Activated T-cell treated with anti-CD3 and anti-CD28 coated beads for 48 hours (primary cell): ENCODE measurements around the gene FRMD4B.

Experiments used
- DNase-seq: peaks from one replicate; pipeline ENCODE4 v3.0.0-alpha.2; 2020; ENCODE audit warnings: low read depth

Gene FRMD4B

DNA sequence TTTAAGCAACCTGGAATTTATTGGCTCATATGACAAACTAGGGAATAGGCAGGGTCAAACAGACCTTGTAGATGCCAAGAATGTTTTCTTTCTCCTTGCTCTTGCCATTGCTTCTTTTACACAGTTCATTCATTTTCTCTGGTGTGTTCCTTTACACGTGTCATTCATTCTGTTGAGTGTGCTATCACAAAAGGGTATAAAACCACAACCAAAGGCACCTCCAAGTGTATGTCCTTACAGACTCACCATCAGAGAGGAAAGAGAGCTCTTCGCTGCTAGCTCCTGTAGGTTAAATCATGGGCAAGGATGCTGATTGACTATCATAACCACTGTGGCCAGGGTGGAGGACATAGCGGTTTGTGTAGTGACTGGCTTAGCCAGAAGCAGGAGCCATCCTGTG is 19.2 kb upstream of the FRMD4B start:
- DNase-seq: no peak

DNA sequence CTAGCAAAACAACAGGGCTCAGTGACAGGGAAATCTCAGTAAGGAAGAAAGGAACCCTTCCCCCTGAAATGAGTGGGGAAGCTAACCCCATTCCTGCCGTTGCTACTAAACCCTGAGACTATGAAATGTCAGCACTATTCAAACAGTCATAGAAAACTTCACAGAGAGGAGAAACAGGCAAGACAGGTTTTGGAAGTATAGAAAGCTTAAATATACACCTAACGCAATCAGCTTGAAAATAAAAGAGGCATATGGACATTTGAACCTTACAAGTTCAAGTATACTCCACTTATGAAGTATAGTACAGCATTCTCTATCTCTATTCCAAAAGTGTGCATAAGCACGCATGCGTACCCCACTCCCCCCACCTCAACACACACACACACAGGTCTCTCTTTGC is 17.6 kb upstream of the FRMD4B start:
- no peak for DNase-seq

DNA sequence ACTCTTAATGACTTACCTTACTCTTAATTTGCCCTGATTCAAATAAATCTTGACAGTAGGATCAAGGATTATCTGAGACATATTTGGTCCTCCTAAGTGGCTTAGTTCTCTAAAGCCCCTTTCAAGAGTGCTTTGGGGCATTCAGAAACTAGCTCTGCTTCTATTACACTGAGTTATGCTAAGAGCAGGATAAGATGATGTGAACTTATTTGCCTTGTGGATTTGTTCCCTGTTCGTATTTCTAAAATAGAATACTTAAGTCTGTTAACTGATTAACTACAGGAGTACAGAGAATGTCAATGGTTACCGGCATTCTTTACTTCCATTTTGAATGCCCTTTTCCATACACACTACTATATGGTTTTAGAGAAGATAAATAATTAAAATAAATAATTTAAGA is 14.8 kb upstream of the FRMD4B start:
- no peak for DNase-seq

DNA sequence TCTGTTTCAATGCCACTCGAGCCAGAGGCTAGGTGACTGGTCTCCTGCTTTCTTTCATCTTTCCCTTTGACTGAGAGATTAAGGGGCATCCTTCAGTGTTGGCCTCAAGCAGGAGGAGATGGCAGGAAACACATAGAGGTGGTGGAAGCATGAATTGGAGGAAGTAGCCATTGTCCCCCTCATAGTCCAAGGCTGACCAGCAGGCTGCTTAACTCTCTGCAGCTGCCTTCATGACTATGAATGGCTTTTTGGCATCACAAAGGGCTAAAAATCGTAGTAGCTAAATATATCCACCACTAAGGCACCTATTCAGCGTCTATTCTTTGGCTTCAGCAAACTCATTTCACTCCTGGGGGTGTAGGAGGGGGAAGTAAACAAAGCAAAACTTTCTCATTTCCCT is 7.0 kb upstream of the FRMD4B start:
- DNase-seq: no peak

DNA sequence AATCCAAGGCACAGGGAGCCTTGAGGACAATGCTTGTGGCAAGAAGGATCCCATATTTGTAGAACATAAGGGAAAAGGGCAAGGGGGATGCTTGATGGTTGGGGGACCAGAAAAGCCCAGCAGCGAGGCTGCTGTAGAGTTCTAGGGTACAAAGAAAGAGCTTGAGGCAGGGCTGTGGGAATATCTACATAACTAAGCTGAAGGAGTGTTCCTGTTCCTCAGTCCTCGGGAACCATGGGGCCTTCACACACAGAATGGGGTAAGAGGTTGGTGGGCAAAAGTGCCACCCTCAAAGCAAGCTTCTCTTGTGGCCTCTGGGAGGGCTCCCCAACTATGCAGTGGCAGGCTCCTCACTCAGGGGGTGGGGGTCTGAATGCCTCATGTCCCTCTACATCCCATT is 6.5 kb upstream of the FRMD4B start:
- DNase-seq: no peak

DNA sequence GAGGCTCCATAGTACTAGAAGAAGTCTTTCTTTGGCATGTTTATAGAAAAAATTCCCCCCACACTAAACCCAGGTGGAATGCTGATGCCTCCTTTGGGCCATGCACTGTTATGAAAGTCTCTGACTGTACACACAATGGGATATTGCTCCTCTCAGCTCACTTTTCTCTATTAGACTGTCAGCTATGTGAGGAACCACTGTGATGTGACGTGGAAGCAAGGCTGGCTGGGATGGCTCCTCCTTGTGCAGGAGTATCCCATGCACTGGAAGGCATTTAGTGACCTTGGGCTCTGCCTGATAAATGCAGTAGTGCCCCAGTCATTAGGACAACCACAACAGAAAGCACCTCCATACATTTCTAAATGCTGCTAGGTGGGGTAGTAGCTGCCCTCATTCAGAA is 5.7 kb upstream of the FRMD4B start:
- DNase-seq: no peak

DNA sequence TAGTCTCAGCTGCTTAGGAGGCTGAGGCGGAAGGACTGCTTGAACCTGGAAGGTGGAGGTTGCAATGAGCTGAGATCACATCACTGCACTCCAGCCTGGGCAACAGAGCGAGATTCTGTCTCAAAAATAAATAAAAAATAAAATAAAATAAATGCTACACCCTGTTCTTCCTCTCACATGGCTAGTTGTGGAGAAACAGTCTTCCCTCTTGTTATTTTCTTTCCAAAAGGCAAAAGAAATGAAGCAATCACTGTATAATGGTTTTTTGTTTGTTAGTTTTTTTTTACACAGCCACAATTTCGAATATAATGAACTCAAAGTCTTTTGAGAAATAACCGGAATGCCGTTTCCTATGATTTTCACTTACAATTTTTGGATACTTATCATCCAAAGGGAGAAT is 4.9 kb upstream of the FRMD4B start:
- no peak for DNase-seq

DNA sequence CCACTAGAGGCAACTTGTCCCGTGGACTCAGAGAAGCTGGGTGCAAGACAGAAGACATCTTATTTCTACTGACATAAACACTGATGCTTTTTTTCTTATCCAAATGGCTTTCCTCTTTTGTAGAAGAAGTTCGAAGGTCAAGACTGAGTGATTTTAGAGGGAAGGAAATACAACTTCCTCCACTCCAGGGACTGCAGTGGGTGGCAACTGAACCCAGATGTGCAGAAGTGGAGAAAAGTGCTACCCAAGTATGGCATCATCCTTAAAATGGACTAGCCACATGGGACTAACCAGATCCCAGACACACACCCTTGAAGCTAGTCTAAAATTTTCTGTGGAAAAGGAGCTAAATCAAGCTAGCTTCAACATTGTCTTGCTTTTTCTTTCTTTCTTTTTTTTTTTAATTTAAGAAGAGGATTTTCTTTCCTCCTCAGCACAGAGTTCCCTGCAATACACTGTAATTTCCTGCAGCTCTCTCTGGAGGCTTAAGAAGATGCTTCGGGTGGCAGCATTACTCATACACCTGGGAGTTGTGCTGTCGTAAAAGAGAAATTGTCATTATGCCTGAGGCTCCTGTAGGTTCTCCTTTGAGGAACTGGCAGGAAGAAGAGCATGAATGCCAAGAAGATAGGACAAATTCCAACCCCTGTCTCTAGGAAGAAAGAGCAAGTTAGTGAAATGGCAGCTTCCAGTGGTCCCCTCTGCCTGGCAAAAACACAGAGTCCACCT is 3.8 kb upstream of the FRMD4B start:
- no peak for DNase-seq

DNA sequence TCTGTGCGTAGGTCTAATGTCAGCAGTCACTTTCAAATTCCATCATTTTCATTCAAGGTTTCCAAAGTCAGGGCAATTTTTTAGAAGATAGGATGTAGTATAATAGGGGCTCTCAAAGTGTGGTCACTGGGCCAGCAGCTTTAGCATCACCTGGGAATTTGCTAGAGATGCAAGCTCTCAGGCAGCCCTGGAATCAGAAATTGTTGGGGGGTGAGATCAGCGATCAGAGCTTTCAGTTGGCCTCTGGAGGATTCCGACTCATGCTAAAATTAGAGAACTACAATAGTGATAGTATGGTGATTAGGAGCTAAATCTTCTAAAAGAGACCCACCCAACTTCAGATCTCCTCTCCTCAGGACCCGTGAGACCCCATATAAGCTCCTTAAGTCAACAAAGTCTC is 2.4 kb upstream of the FRMD4B start:
- no peak for DNase-seq

DNA sequence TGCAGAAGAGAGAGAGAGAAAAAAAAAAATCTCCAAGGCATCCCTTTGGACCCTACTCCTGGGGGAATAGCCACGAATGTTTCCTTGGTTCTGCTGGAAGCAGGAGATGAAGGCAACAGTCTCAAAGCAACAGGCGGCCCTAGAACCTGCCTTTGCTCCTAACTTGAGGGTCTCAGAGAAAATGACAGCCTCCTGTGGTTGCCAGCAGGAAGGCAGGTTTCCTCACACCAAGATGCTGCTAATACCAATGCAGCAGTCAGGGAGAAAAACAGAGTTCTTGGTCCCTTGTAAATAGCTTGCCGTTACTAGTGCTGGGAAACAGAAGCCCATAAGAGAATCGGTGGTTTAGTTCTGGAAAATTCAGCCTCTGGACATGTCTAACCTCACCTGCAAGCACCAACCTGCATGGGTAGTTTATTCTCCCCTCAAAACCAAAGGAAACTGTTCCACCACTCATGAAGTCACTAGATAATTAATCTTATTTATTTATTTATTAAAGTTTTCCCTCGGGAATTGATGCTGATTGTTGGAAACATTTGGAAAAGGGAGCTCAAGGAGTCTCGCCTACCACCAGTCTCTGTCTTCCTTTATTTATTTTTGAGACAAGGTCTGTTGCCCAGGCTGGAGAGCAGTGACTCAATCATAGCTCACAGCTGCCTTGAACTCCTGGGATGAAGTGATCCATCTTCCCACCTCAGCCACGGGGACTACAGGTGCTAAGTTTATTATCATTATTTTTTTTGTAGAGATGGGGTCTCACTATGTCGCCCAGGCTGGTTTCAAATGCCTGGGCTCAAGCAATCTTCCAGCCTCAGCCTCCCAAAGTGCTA is 883 bp upstream of the FRMD4B start:
- no peak for DNase-seq

DNA sequence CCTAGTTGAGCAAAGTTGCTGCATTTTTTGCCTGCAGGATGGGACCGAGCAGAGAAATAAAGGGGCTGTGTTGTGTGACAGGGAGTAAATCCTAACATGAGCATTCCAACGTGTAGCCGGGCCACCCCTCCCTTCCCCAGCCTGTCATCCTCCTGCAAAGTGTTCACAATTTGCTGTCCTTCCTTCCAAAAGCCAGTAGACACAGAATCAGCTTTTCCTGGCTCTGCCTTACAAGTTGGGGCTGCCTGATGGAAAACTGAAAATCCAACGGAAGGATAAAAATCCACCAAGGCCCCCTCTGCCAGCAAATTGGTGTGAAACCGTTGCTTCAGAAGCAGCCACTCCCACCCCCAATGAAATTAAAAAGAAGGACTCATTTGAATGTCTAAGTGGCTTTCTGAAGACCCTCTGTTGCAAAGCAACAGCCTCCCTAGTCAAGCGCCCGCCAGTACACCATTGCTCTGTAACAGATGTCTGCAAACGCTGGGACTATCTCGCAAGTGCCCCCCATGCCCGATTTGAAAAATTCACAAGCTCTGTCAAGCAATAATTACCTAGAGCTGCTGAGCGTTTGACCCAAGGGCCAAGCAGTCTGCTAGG is 665 bp downstream of the FRMD4B start:
- DNase-seq: no peak

DNA sequence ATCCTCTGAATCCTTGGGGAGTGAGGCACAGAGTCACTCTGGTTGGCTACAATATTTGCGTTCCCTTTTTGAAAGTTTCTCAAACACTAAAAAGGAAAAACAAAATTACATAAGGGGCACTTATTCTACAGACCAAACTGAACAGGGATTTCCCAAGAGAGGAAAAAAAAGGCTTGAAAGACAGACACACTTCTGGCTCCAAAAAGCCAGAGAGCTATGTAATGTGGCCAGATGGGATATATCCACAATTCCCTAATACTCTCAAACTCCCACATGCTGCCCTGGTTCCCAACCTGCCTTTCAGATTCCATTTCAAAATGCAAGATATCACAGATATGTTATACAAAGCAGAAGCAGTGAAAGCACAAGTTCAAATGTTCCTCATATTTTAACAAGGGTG is 1.6 kb downstream of the FRMD4B start:
- no peak for DNase-seq

DNA sequence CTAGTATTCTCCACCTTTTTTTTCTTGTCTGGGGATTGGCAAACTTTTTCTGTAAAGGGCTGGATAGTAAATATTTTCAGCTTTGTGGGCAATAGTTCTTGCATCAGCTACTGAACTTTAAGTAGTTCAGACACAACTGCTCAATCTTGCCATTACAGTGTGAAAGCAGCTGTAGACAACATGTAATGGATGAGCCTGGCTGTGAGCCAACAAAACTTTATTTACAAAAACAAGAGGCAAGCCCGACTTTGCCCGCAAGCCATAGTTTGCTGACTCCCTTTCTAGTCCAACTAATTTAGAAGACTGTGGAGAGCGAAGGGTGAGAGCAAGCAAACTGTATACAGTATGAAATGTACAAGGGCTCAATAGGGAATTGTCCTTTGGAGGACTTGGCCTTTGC is 6.2 kb downstream of the FRMD4B start:
- no peak for DNase-seq

DNA sequence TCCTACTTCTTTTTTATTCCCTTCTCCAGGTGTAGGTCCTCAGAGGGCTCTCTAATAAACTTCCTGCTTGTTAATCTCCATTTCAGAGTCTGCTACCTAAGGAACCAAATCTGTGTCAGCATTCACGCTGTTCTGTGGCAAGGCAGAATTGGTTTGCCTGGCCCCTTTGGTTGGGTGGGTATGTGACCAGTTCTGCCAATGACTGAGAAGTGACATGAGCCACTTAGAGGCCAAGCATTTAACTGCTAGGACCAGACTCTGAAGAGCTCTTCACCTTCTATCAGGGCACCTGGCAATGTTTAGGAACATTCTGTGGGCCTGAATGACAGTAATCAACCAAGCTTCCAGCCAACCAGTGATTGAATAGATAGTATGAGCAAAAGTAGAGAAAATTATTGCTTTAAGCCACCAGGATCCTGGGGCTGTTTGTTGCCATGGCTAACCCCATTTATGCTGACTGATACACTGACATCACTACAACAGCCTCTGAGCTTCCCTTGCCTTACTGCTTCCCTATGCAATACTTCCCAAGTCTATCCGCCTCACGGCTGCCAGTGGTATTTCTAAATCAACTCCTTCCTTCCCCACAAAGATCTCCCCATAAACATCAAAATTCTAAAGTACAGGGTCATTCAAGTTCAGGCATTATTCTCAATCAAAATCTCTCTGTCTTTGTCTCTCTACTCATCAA is 7.6 kb downstream of the FRMD4B start:
- no peak for DNase-seq

DNA sequence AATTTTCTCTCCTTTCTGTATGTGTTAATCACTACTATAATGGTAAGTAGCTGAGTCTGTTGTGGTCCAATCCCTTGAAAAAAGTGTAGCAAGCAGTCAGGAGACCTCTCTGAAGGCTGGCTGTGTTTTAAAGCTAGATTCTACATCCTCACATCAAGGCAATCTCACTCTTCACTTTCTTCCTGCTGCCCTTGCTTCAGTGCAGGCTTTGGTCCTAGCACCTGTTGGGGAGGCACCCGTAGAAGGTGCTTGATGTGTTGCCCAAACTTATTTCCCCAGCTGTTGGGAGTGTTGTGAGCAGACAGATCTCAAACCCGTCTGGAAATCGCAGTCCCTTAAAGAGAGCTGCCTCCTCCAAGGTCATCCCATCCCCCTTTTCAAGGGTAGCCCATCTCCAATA is 8.6 kb downstream of the FRMD4B start:
- DNase-seq: no peak

DNA sequence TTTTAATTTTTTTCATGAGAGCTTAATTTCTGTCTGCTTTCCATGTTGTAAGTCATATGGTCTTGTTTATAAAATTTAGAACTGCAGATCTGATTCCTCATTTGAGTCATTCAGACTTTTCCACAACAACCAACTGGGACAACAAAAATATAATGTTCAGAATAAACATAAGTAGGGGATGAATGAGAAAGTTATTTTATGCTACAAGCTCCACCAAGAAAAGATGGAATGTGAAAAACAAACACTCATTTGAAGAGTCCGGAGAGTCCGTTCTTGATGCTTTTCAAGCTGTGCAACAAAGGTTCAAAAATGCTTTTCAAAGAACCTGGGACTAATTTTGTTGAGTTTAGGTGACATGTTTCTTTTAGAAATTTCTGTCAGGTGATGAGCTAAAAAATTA is 9.2 kb downstream of the FRMD4B start:
- DNase-seq: no peak

DNA sequence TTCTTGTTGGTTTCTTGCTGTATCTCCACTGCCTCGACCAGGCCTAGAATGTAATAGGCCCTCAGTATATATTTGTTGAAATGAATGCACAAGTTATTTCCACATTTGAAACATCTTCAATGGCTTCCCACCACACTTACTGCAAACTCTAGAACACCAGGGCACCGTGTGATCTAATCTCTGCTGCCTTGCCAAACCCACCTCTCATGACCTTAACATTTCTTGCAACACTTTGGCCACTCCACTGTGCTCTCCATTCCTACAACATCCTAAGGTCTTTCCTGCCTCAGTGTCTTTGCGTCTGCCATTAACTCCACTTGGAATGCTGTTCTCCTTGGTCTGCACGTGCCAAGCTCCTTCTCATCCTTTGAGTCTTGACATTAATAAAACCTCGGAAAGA is 14.1 kb downstream of the FRMD4B start:
- no peak for DNase-seq

DNA sequence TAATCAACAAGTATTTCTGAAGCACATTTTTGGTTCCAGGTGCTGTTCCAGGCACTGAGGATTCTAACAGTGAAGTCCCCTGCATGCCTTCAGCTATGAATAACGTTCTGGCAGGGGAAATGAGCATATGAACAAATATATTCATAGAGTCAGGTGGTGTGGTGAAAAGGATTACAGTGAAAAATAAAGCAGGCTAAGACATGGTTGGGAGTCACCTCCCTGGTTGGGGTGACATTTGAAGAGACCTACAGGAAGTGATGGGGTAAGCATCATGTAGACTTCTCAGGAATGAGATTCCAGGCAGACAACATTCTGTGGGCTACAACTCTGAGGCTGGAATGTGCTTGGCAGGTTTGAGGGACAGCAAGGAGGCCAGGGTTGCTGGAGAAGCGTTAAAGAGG is 15.0 kb downstream of the FRMD4B start:
- no peak for DNase-seq

DNA sequence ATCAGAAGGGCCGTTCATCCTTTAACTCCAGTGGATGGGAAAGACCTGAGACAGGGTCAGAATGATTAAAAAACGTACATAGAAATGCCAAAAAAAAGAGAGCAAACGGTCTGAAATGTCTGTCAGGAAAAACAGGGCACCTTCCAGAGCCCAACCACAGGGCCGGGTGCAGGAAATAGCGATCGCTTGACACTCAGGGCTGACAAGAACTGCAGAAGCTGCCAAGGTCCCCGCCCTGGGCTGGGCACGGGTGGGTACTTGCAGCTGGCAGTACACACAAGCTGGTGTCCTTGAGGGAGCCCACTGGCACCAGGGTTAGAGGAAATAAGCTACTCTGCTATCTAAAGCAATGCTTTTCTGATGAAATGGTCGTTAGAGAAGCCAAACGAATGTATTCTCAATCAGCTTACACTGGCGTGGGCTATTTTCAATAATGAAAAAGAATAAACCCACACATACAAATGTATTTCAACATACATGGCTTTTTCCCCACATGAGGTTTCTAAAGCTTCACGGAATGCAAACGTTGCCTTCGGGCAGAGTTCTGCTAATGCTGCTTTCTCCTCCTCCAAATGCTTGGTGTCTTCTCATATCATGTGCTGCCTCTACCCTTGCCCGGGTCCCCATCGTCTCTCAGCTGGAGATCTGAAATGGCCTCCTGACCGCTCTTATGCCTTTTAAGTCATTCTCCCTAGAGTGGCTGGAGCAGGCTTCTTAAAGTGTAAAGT is 15.6 kb downstream of the FRMD4B start:
- no peak for DNase-seq

DNA sequence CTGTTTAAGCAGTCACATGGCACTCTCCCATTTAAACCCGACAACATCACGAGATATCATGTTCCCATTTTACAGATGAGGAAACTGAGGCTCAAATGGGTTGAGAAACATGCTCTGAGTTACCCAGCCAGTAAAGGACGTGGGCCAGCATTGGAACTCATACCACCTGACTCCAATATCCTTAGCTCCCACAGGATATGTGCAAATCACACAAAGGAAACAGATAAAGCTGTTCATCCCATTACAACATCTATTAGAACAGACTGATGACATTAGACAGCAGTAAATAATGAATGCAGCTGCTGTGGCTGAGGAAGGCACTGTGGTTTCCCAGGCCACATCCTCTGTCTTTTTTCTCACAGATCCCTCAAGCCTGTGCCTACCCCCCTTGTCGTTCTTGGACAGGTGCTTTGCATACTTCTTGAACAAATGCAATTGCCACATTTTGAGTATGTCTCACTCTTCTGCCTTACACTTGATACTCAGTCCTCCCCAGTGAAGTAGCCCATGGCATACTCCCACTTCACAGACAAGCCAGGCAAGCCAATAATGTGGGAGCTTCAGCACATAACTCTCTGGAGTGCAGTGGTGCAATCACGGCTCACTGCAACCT is 17.7 kb downstream of the FRMD4B start:
- DNase-seq: no peak

DNA sequence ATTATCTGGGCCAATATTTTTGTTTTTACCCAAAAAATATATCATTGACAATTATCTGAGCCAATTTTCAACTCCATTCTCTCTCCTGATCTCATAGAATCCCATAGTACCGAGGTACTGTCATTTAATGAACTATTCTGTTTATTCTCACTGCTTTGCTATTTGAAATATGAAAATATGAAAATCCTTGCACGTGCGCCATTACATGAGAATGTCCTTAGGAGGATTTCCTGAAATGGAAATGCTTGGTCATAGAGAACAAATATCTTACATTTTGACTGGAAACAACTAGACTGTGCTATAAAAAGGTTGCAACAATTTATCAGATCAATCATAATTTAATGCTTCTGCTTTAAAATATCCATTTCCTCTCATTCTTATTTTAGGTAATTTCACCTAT is 18.3 kb downstream of the FRMD4B start:
- DNase-seq: no peak

DNA sequence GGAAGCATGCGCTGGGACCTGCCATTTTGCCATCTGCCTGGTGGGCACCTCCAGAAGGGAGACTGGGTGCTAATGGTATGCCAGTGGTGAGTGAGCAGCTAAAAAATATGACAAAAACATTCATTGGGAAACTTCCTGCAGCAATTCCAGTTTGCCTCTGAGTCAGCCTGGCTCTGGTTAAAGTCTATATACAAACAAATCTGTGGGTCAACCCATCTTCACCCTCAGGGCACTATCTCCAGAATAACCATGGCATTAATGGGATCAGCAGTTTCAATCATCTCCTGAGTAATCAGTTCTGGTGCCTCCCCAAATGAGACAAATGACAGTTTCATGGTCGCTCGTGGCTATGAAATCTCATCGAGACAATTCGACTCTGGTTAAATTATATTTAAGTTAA is 21.5 kb downstream of the FRMD4B start:
- DNase-seq: no peak
